Measurements from ENCODE around the gene ST7L. TPM values are rescaled to one million over a fixed set of nuclear protein-coding genes. Genes with fewer than 3 reads are reported as not detected.

The ST7L gene
- total RNA-seq, 2 experiments from 2014 or later, result 11.9 to 12.2 TPM

GRCh38 chr1:112619518-112620376 is 806 bp upstream of the ST7L start, which contains the start of gene CAPZA1:
CAPZA1 (plus strand) TSS chr1:112619832; CDS start chr1:112619845, 13 bp downstream.
- DNase-seq, result peak; percentile 95
- ChIA-PET CTCF (interaction anchor here (0.7 to 3.2 kb wide), 6 partner anchors 16 to 1364 kb away, joined by 3 to 12 read pairs (median 4); partner anchors contain the start of gene RHOC), POLR2A (interaction anchor here (0.7 to 6.8 kb wide), 12 partner anchors 11 to 118 kb away, joined by 3 to 50 read pairs (median 6); partner anchors contain the start of genes MOV10 and PPM1J)
- Mint-ChIP-seq H3K27me3 (no peaks in the 10 kb centered on the region), H3K4me1 (ENCODE audit: low read depth) (peaks cover 29% of the 10 kb centered on the region), H3K27ac (peak within 1 kb of the TSS; percentile 100), H3K36me3 (ENCODE audit: low read depth) (peaks cover 41% of the 10 kb centered on the region), H3K4me3 (peak within 1 kb of the TSS; percentile 99), H3K9me3 (no peaks in the 10 kb centered on the region)
- ATAC-seq, result peak; percentile 85
- TF ChIP-seq CTCF (IDR thresholded peaks at IDR 0.05), result no peak
- intact Hi-C loops (cut with micrococcal nuclease), result loop anchor here (5.0 to 10.0 kb wide), 3 partner anchors 53 to 115 kb away; partner anchors contain the start of genes MOV10, RHOC and WNT2B

- peak; percentile 44 for DNase-seq
- peak overlapping the region; percentile 100 for H3K27ac Mint-ChIP-seq
- H3K4me1 Mint-ChIP-seq (ENCODE audit: low read depth), result peaks cover 20% of the 10 kb centered on the region
- ATAC-seq, result peak; percentile 17
- CTCF ChIA-PET, result interaction anchor here (1.0 to 3.2 kb wide), 8 partner anchors 17 to 249 kb away, joined by 3 to 12 read pairs (median 4); partner anchors contain the start of genes MOV10 and RHOC
- TF ChIP-seq CTCF (IDR thresholded peaks at IDR 0.05), result no peak
- H3K9me3 Mint-ChIP-seq, result no peaks in the 10 kb centered on the region
- H3K27me3 Mint-ChIP-seq, result no peaks in the 10 kb centered on the region
- peaks cover 37% of the 10 kb centered on the region for H3K36me3 Mint-ChIP-seq (ENCODE audit: low read depth)
- peak overlapping the region; percentile 99 for H3K4me3 Mint-ChIP-seq
- POLR2A ChIA-PET, result interaction anchor here (0.9 to 6.8 kb wide), 14 partner anchors 10 to 335 kb away, joined by 3 to 50 read pairs (median 5); partner anchors contain the start of genes MOV10 and WNT2B
- intact Hi-C loops (cut with micrococcal nuclease), result loop anchor here (10.0 kb wide), 2 partner anchors 87 to 113 kb away; partner anchors contain the start of genes RHOC and WNT2B
Measured at GRCh38 chr1:112618114-112618720, 724 bp downstream of the ST7L start.

GRCh38 chr1:112614460-112615065 is 4.4 kb downstream of the ST7L start:
- peak; percentile 73 for TF ChIP-seq CTCF (IDR thresholded peaks at IDR 0.05)
- intact Hi-C loops (cut with micrococcal nuclease), result loop anchor here (10.0 kb wide), 2 partner anchors 90 to 110 kb away; partner anchors contain the start of genes RHOC and WNT2B
- ChIA-PET POLR2A (no interaction called here), CTCF (interaction anchor here (0.9 to 3.3 kb wide), 8 partner anchors 11 to 224 kb away, joined by 3 to 20 read pairs (median 4); partner anchors contain the start of gene WNT2B)
- Mint-ChIP-seq H3K36me3 (ENCODE audit: low read depth) (peaks cover 27% of the 10 kb centered on the region), H3K4me3 (no peak overlapping the region), H3K4me1 (ENCODE audit: low read depth) (peaks cover 7% of the 10 kb centered on the region), H3K27me3 (no peaks in the 10 kb centered on the region), H3K27ac (no peak overlapping the region), H3K9me3 (no peaks in the 10 kb centered on the region)
- DNase-seq (peak; percentile 29), ATAC-seq (no peak)

GRCh38 chr1:112605633-112606327 is 13.2 kb downstream of the ST7L start:
- CTCF ChIA-PET, result no interaction called here

More at GRCh38 chr1:112605633-112606327, 13.2 kb downstream of the ST7L start:
- Mint-ChIP-seq H3K9me3 (no peaks in the 10 kb centered on the region), H3K27ac (peak overlapping the region; percentile 4), H3K36me3 (ENCODE audit: low read depth) (peaks cover 34% of the 10 kb centered on the region), H3K4me1 (ENCODE audit: low read depth) (peaks cover 3% of the 10 kb centered on the region), H3K27me3 (no peaks in the 10 kb centered on the region), H3K4me3 (no peak overlapping the region)
- TF ChIP-seq CTCF (IDR thresholded peaks at IDR 0.05), result no peak
- POLR2A ChIA-PET, result no interaction called here
- ATAC-seq (no peak), DNase-seq (no peak)
- intact Hi-C loops (cut with micrococcal nuclease), result no loop called here
